ENCODE results near the gene AKAP12. TPM values are rescaled to one million over a fixed set of nuclear protein-coding genes. Genes with fewer than 3 reads are reported as not detected.

The AKAP12 gene
- polyA plus RNA-seq, 1 donor (not counting 4 experiments of a cell fraction or from before 2014, with no cell fraction given), result 0.56 TPM

- H3K27me3 ChIP-seq (ENCODE audit: control insufficient read depth, extremely low read depth, insufficient read depth, low read length), result no peaks in the 10 kb centered on the region
- H3K4me1 ChIP-seq (ENCODE audit: control insufficient read depth, extremely low read depth, insufficient read depth, low read length), result no peaks in the 10 kb centered on the region
- H3K4me3 ChIP-seq (ENCODE audit: control insufficient read depth in 2 of 3, extremely low read depth in 1 of 3, insufficient read depth in 2 of 3, low read depth in 1 of 3, low read length in 3 of 3), result no peak overlapping the region
- H3K9me3 ChIP-seq (ENCODE audit: control insufficient read depth, low read depth, low read length), result no peaks in the 10 kb centered on the region
- H4K20me1 ChIP-seq (ENCODE audit: control insufficient read depth, extremely low read depth, insufficient read depth, low read length), result no peaks in the 10 kb centered on the region
- no peaks in the 10 kb centered on the region for H3K9me1 ChIP-seq (ENCODE audit: control insufficient read depth, extremely low read depth, insufficient read depth, low read length)
- H3K4me2 ChIP-seq (ENCODE audit: control insufficient read depth, extremely low read depth, insufficient read depth, low read depth, low read length), result no peak overlapping the region
- DNase-seq (ENCODE audit: low read depth, low spot score) (no peak), FAIRE-seq (no peak)
- no peaks in the 10 kb centered on the region for H3K36me3 ChIP-seq (ENCODE audit: control insufficient read depth in 2 of 2, extremely low read depth in 1 of 2, insufficient read depth in 2 of 2, low read length in 2 of 2)
- no peak overlapping the region for H3K27ac ChIP-seq (ENCODE audit: control insufficient read depth, insufficient read depth, low read length)
- H3K79me2 ChIP-seq (ENCODE audit: control insufficient read depth, insufficient read depth, low read length), result no peaks in the 10 kb centered on the region
- no peak overlapping the region for H2AFZ ChIP-seq (ENCODE audit: control insufficient read depth, low read length)
- H3K9ac ChIP-seq (ENCODE audit: control insufficient read depth, extremely low read depth, insufficient read depth, low read length), result no peak overlapping the region
- dilution Hi-C loops (cut with MboI; ENCODE audit: extremely low pct_ligation_motif_present, low sequenced_read_pairs), result no loop called here
- TF ChIP-seq CTCF (optimal IDR thresholded peaks at IDR 0.05 in 1 of 3, IDR thresholded peaks at IDR 0.05 in 1 of 3, conservative IDR thresholded peaks at IDR 0.05 in 1 of 3; ENCODE audit: extremely low read depth in 1 of 3, insufficient read depth in 2 of 3, low read length in 3 of 3), result no peak
- no peak for TF ChIP-seq EZH2 (IDR thresholded peaks at IDR 0.05; ENCODE audit: low read length)
These were observed 9.5 kb upstream of the AKAP12 start for GRCh38 chr6:151230277-151230577.

GRCh38 chr6:151232899-151233298, 6.9 kb upstream of the AKAP12 start:
- dilution Hi-C loops (cut with MboI; ENCODE audit: extremely low pct_ligation_motif_present, low sequenced_read_pairs), result no loop called here
- H2AFZ ChIP-seq (ENCODE audit: control insufficient read depth, low read length), result no peak overlapping the region
- H3K79me2 ChIP-seq (ENCODE audit: control insufficient read depth, insufficient read depth, low read length), result no peaks in the 10 kb centered on the region
- H3K4me3 ChIP-seq (ENCODE audit: control insufficient read depth in 2 of 3, extremely low read depth in 1 of 3, insufficient read depth in 2 of 3, low read depth in 1 of 3, low read length in 3 of 3), result no peak overlapping the region
- no peak overlapping the region for H3K27ac ChIP-seq (ENCODE audit: control insufficient read depth, insufficient read depth, low read length)
- H3K9ac ChIP-seq (ENCODE audit: control insufficient read depth, extremely low read depth, insufficient read depth, low read length), result no peak overlapping the region
- no peak for FAIRE-seq
- H3K4me2 ChIP-seq (ENCODE audit: control insufficient read depth, extremely low read depth, insufficient read depth, low read depth, low read length), result no peak overlapping the region
- no peaks in the 10 kb centered on the region for H3K27me3 ChIP-seq (ENCODE audit: control insufficient read depth, extremely low read depth, insufficient read depth, low read length)
- H4K20me1 ChIP-seq (ENCODE audit: control insufficient read depth, extremely low read depth, insufficient read depth, low read length), result no peaks in the 10 kb centered on the region
- no peak for DNase-seq (ENCODE audit: low read depth, low spot score)
- TF ChIP-seq CTCF (optimal IDR thresholded peaks at IDR 0.05 in 1 of 3, IDR thresholded peaks at IDR 0.05 in 1 of 3, conservative IDR thresholded peaks at IDR 0.05 in 1 of 3; ENCODE audit: extremely low read depth in 1 of 3, insufficient read depth in 2 of 3, low read length in 3 of 3) (no peak), EZH2 (IDR thresholded peaks at IDR 0.05; ENCODE audit: low read length) (no peak)
- H3K9me3 ChIP-seq (ENCODE audit: control insufficient read depth, low read depth, low read length), result no peaks in the 10 kb centered on the region
- H3K9me1 ChIP-seq (ENCODE audit: control insufficient read depth, extremely low read depth, insufficient read depth, low read length), result no peaks in the 10 kb centered on the region
- H3K36me3 ChIP-seq (ENCODE audit: control insufficient read depth in 2 of 2, extremely low read depth in 1 of 2, insufficient read depth in 2 of 2, low read length in 2 of 2), result no peaks in the 10 kb centered on the region
- H3K4me1 ChIP-seq (ENCODE audit: control insufficient read depth, extremely low read depth, insufficient read depth, low read length), result no peaks in the 10 kb centered on the region
